HL-60 (cell line): Measurements from ENCODE around the gene CCDC183.

Experiments used
- DNase-seq, 2 experiments: peaks; one replicate each; pipeline ENCODE4 v3.0.0-alpha.2; 2010 to 2020; ENCODE audit warnings: low read depth in 1 of 2, low spot score in 1 of 2
- H3K27ac ChIP-seq: fragments of 250-450 bp; sonication (Bioruptor Pico); replicated peaks from 2 replicates; pipeline ENCODE4 v1.5.1; 2020; ENCODE audit warnings: mild to moderate bottlenecking, moderate library complexity
- H3K27me3 ChIP-seq: fragments of 250-450 bp; sonication (Bioruptor Pico); 2 replicates; pipeline ENCODE4 v1.5.1; 2021; ENCODE audit warnings: mild to moderate bottlenecking, moderate library complexity; ENCODE audit not compliant: insufficient read depth, poor library complexity, severe bottlenecking
- H3K4me3 ChIP-seq: replicated peaks from 2 replicates; pipeline ENCODE4 v1.5.1; 2011; ENCODE audit warnings: mild to moderate bottlenecking, control low read depth, low read length; ENCODE audit not compliant: insufficient read depth
- GABPA ChIP-seq: IDR thresholded peaks from 2 replicates; pipeline ENCODE4 v1.6.1; 2012; ENCODE audit warnings: low read depth
- POLR2AphosphoS5 ChIP-seq: IDR thresholded peaks from 2 replicates; pipeline ENCODE4 v1.6.1; 2012; ENCODE audit warnings: low read depth
- REST ChIP-seq: IDR thresholded peaks from 2 replicates; pipeline ENCODE4 v1.6.1; 2012; ENCODE audit warnings: low read depth; ENCODE audit not compliant: insufficient replicate concordance
- SPI1 ChIP-seq: IDR thresholded peaks from 2 replicates; pipeline ENCODE4 v1.6.1; 2012; ENCODE audit warnings: low read depth, mild to moderate bottlenecking, borderline replicate concordance
- TF ChIP-seq, protein P1 (sequence below): IDR thresholded peaks from one replicate; pipeline ENCODE4 v1.5.1; 2011; ENCODE audit warnings: low read length, control low read depth, inconsistent platforms; ENCODE audit not compliant: insufficient read depth

The CCDC183 gene

DNA sequence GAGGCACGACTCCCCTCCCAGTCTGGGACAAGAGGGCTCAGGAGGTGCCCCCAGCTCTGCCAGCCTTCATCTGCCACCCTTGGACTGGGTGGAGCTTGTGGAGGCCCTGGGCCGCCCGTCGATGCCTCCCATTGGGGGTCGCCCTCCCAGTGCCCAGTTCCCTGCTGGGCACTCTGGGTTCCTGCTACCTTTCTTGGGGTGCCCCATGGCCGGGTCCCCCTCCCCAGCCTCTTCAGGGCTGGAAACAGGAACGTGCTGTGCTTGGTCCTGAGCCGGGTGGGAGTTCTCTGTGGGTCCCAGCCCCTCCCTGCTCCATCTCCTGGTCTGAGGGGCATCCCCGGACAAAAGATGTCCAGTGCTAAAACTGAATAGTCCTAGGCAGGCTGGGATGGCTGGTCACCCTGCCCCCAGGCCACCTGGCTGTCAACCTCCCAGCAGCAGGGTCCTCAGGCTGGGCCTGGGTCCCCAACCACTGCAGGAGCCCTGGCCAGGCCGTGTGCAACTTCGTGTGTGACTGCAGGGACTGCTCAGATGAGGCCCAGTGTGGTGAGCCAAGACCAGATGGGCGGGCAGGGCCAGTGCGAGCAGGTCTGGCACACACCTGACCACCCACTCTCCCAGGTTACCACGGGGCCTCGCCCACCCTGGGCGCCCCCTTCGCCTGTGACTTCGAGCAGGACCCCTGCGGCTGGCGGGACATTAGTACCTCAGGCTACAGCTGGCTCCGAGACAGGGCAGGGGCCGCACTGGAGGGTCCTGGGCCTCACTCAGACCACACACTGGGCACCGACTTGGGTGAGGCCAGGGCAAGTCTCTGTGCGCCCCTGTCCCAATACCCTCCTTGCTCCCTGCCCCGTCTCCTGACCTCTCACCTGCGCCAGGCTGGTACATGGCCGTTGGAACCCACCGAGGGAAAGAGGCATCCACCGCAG lies 56.8 kb downstream of the CCDC183 start:
- Histone ChIP-seq H3K27me3 (no peaks in the 10 kb centered on the region), H3K27ac (no peak overlapping the region), H3K4me3 (no peak overlapping the region)
- no peak for TF ChIP-seq REST
- TF ChIP-seq GABPA = no peak
- TF ChIP-seq, protein P1, sequence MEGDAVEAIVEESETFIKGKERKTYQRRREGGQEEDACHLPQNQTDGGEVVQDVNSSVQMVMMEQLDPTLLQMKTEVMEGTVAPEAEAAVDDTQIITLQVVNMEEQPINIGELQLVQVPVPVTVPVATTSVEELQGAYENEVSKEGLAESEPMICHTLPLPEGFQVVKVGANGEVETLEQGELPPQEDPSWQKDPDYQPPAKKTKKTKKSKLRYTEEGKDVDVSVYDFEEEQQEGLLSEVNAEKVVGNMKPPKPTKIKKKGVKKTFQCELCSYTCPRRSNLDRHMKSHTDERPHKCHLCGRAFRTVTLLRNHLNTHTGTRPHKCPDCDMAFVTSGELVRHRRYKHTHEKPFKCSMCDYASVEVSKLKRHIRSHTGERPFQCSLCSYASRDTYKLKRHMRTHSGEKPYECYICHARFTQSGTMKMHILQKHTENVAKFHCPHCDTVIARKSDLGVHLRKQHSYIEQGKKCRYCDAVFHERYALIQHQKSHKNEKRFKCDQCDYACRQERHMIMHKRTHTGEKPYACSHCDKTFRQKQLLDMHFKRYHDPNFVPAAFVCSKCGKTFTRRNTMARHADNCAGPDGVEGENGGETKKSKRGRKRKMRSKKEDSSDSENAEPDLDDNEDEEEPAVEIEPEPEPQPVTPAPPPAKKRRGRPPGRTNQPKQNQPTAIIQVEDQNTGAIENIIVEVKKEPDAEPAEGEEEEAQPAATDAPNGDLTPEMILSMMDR = no peak
- no peak for TF ChIP-seq POLR2AphosphoS5
- TF ChIP-seq SPI1 = no peak
- DNase-seq = no peak

DNA sequence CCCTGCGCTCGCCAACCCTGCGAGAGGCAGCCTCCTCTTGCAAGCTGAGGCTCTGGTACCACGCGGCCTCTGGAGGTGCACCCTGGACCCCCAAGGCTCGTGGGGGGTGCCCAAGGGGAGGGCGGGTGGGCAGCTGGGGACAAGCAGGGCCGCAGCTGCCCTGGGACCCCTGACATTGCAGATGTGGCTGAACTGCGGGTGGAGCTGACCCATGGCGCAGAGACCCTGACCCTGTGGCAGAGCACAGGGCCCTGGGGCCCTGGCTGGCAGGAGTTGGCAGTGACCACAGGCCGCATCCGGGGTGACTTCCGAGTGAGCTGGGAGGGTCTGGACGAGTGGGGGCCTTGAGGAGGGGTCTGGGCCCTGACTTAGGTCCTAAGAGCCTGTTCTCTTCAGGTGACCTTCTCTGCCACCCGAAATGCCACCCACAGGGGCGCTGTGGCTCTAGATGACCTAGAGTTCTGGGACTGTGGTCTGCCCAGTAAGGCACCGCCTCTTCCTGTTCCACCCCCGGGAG lies 57.5 kb downstream of the CCDC183 start:
- DNase-seq = no peak

More for the DNA sequence above, 57.5 kb downstream of the CCDC183 start:
- Histone ChIP-seq H3K4me3 (no peak overlapping the region), H3K27ac (no peak overlapping the region), H3K27me3 (no peaks in the 10 kb centered on the region)
- no peak for TF ChIP-seq GABPA
- TF ChIP-seq REST = no peak
- TF ChIP-seq SPI1 = no peak
- TF ChIP-seq, protein P1 = no peak
- no peak for TF ChIP-seq POLR2AphosphoS5
